ENCODE data around the gene SP8. TPM values are rescaled to one million over a fixed set of nuclear protein-coding genes. Genes with fewer than 3 reads are reported as not detected.
"Not testable (repeated sequence)": the region's sequence is repeated elsewhere in the genome, so short reads cannot be mapped to it uniquely, and the experiment has no call there.

The SP8 gene
- total RNA-seq, 1 donor from 2014 or later = 0.70 TPM

- Histone ChIP-seq H3K27me3 (ENCODE audit: insufficient read depth, low read length) (no peaks in the 10 kb centered on the region), H3K4me2 (ENCODE audit: low read length) (no peak overlapping the region), H3K9me3 (ENCODE audit: insufficient read depth, low read depth, low read length) (no peaks in the 10 kb centered on the region), H3K36me3 (ENCODE audit: insufficient read depth, low read length) (no peaks in the 10 kb centered on the region), H3K4me1 (ENCODE audit: insufficient read depth, low read length) (no peaks in the 10 kb centered on the region), H3K79me2 (ENCODE audit: insufficient read depth, low read length) (no peaks in the 10 kb centered on the region), H2AFZ (ENCODE audit: low read depth, low read length) (no peak overlapping the region), H4K20me1 (ENCODE audit: insufficient read depth, low read length) (no peaks in the 10 kb centered on the region), H3K4me3 (ENCODE audit: insufficient read depth, low read depth, low read length) (no peak overlapping the region), H3K9ac (ENCODE audit: low read length) (no peak overlapping the region), H3K27ac (ENCODE audit: low read depth, low read length) (no peak overlapping the region)
- Mint-ChIP-seq H3K27ac (ENCODE audit: unreplicated experiment) (no peak overlapping the region), H3K27me3 (ENCODE audit: low read depth, unreplicated experiment) (peaks cover 12% of the 10 kb centered on the region), H3K4me3 (ENCODE audit: unreplicated experiment) (no peak overlapping the region), H3K9me3 (ENCODE audit: unreplicated experiment) (no peaks in the 10 kb centered on the region), H3K36me3 (ENCODE audit: low read depth, unreplicated experiment) (no peaks in the 10 kb centered on the region), H3K4me1 (ENCODE audit: low read depth, unreplicated experiment) (no peaks in the 10 kb centered on the region)
- DNase-seq (ENCODE audit: low read depth) (no peak), FAIRE-seq (no peak)
- TF ChIP-seq CTCF (IDR thresholded peaks at IDR 0.05; ENCODE audit: insufficient read depth, low read depth, low read length) = no peak
- TF ChIP-seq EZH2 (IDR thresholded peaks at IDR 0.05; ENCODE audit: insufficient read depth, low read length) = no peak
Observed at GRCh38 chr7:20825555-20825954, 38.9 kb upstream of the SP8 start.

GRCh38 chr7:20821390-20821789 lies 34.7 kb upstream of the SP8 start:
- not testable (repeated sequence) for H3K4me1 ChIP-seq (ENCODE audit: insufficient read depth, low read length); H3K27me3 Mint-ChIP-seq (ENCODE audit: low read depth, unreplicated experiment); H4K20me1 ChIP-seq (ENCODE audit: insufficient read depth, low read length); H3K27me3 ChIP-seq (ENCODE audit: insufficient read depth, low read length); H3K27ac ChIP-seq (ENCODE audit: low read depth, low read length); H3K9me3 ChIP-seq (ENCODE audit: insufficient read depth, low read depth, low read length); H3K36me3 ChIP-seq (ENCODE audit: insufficient read depth, low read length); H3K79me2 ChIP-seq (ENCODE audit: insufficient read depth, low read length); H3K9ac ChIP-seq (ENCODE audit: low read length); H3K4me3 ChIP-seq (ENCODE audit: insufficient read depth, low read depth, low read length); H2AFZ ChIP-seq (ENCODE audit: low read depth, low read length); H3K36me3 Mint-ChIP-seq (ENCODE audit: low read depth, unreplicated experiment); H3K4me2 ChIP-seq (ENCODE audit: low read length); DNase-seq (ENCODE audit: low read depth); FAIRE-seq; H3K27ac Mint-ChIP-seq (ENCODE audit: unreplicated experiment); H3K4me1 Mint-ChIP-seq (ENCODE audit: low read depth, unreplicated experiment); H3K4me3 Mint-ChIP-seq (ENCODE audit: unreplicated experiment); H3K9me3 Mint-ChIP-seq (ENCODE audit: unreplicated experiment)

- no peak overlapping the region for H3K27ac ChIP-seq (ENCODE audit: low read depth, low read length)
- TF ChIP-seq EZH2 (IDR thresholded peaks at IDR 0.05; ENCODE audit: insufficient read depth, low read length) (no peak), CTCF (IDR thresholded peaks at IDR 0.05; ENCODE audit: insufficient read depth, low read depth, low read length) (no peak)
- H3K27me3 Mint-ChIP-seq (ENCODE audit: low read depth, unreplicated experiment) = no peaks in the 10 kb centered on the region
- H3K4me1 ChIP-seq (ENCODE audit: insufficient read depth, low read length) = no peaks in the 10 kb centered on the region
- no peak overlapping the region for H3K27ac Mint-ChIP-seq (ENCODE audit: unreplicated experiment)
- no peaks in the 10 kb centered on the region for H3K79me2 ChIP-seq (ENCODE audit: insufficient read depth, low read length)
- H3K36me3 Mint-ChIP-seq (ENCODE audit: low read depth, unreplicated experiment) = no peaks in the 10 kb centered on the region
- no peaks in the 10 kb centered on the region for H3K4me1 Mint-ChIP-seq (ENCODE audit: low read depth, unreplicated experiment)
- no peak overlapping the region for H3K4me3 Mint-ChIP-seq (ENCODE audit: unreplicated experiment)
- DNase-seq (ENCODE audit: low read depth) (no peak), FAIRE-seq (no peak)
- H3K9me3 Mint-ChIP-seq (ENCODE audit: unreplicated experiment) = no peaks in the 10 kb centered on the region
- no peaks in the 10 kb centered on the region for H3K9me3 ChIP-seq (ENCODE audit: insufficient read depth, low read depth, low read length)
- no peaks in the 10 kb centered on the region for H3K36me3 ChIP-seq (ENCODE audit: insufficient read depth, low read length)
- H3K4me2 ChIP-seq (ENCODE audit: low read length) = no peak overlapping the region
- no peak overlapping the region for H3K4me3 ChIP-seq (ENCODE audit: insufficient read depth, low read depth, low read length)
- H3K9ac ChIP-seq (ENCODE audit: low read length) = no peak overlapping the region
- no peak overlapping the region for H2AFZ ChIP-seq (ENCODE audit: low read depth, low read length)
- no peaks in the 10 kb centered on the region for H3K27me3 ChIP-seq (ENCODE audit: insufficient read depth, low read length)
- no peaks in the 10 kb centered on the region for H4K20me1 ChIP-seq (ENCODE audit: insufficient read depth, low read length)
Observed at GRCh38 chr7:20816372-20816959, 29.8 kb upstream of the SP8 start.

Measured in astrocyte (in vitro differentiated cells and primary cell).